ENCODE data around the gene KYAT1. TPM values are rescaled to one million over a fixed set of nuclear protein-coding genes. Genes with fewer than 3 reads are reported as not detected.

The KYAT1 gene
- total RNA-seq, 4 donors from 2014 or later: 4.7 to 7.4 (median 5.8) TPM

DNA sequence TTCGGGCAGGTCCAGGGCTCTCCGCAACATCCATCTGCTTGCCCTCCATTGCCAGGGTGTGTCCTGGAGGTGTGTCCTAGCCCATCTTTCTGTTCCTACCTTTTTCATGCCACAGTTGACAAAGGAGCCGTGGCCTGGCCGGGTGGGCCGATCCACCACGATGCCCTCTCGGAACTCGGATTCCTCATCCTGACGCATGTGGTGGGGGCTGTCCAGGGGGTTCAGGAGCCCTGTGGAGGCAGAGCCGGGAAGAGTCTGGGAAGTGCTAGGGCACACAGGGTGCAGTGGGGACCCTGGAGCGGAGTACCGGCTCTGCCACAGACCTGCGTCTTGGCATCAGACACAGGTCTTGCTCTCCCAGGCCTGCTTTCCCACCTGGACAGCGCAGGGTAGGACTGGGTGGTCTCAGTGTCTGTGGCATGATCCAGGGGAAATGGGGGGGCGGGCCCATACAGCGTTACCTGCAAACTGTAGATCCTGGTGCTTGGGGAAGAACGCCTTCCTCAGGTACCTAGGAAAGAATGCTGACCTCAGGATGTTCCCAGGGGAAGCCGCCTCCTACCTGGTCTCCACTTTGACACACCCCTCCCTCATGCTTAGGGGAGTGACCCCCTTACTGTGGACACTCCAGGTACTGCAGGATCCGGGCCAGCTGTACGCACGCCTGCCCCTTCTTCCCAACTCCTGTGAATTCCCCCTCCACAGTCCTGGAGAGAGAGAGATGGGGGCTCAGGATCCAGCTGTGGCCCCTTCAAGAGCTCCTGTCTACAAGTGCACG, 55.6 kb downstream of the KYAT1 start:
- peaks cover 12 to 13% of the 10 kb centered on the region in 2 donors for H3K4me1 ChIP-seq
- H3K27me3 ChIP-seq: no peaks in the 10 kb centered on the region
- no peak overlapping the region for H3K4me3 ChIP-seq
- DNase-seq: no peak
- in situ Hi-C loops (cut with MboI; ENCODE audit: low sequenced_read_pairs in 4 of 4): no loop called here
- H3K9me3 ChIP-seq: no peaks in the 10 kb centered on the region
- TF ChIP-seq POLR2A (IDR thresholded peaks at IDR 0.05): no peak
- TF ChIP-seq, protein P1, sequence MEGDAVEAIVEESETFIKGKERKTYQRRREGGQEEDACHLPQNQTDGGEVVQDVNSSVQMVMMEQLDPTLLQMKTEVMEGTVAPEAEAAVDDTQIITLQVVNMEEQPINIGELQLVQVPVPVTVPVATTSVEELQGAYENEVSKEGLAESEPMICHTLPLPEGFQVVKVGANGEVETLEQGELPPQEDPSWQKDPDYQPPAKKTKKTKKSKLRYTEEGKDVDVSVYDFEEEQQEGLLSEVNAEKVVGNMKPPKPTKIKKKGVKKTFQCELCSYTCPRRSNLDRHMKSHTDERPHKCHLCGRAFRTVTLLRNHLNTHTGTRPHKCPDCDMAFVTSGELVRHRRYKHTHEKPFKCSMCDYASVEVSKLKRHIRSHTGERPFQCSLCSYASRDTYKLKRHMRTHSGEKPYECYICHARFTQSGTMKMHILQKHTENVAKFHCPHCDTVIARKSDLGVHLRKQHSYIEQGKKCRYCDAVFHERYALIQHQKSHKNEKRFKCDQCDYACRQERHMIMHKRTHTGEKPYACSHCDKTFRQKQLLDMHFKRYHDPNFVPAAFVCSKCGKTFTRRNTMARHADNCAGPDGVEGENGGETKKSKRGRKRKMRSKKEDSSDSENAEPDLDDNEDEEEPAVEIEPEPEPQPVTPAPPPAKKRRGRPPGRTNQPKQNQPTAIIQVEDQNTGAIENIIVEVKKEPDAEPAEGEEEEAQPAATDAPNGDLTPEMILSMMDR (IDR thresholded peaks at IDR 0.05 in 4 of 5, conservative IDR thresholded peaks at IDR 0.05 in 1 of 5): no peak
- ATAC-seq: no peak
- intact Hi-C loops (cut with DNase I; ENCODE audit: low total_unique reads): no loop called here
- H3K36me3 ChIP-seq: peaks cover 0 to 56% of the 10 kb centered on the region in 2 donors
- H3K27ac ChIP-seq: no peak overlapping the region

DNA sequence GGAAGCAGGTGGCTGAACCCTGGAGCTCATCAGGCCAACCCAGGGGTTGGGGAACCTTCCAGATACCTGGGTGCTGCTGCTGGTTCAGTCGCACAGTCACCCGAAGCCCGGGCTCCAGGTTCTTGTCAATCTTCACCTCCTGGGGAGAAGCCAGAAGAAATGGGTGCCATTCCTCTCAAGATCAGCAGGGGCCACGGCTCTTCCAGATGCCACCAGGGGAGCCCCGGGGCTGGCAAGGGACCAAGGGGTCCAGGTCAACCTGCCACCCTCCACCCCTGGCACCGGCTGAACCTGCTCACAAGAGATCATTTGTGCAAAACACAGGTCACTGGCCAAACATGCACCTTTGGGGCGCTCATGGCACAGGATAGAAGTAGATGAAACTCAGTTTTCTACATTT, 56.8 kb downstream of the KYAT1 start:
- H3K4me1 ChIP-seq: peaks cover 11 to 12% of the 10 kb centered on the region in 2 donors
- no peaks in the 10 kb centered on the region for H3K27me3 ChIP-seq
- H3K27ac ChIP-seq: no peak overlapping the region
- no peak for TF ChIP-seq POLR2A (IDR thresholded peaks at IDR 0.05)
- TF ChIP-seq, protein P1 (IDR thresholded peaks at IDR 0.05 in 4 of 5, conservative IDR thresholded peaks at IDR 0.05 in 1 of 5): no peak
- DNase-seq (no peak), ATAC-seq (no peak)
- intact Hi-C loops (cut with DNase I; ENCODE audit: low total_unique reads) (no loop called here), in situ Hi-C loops (cut with MboI; ENCODE audit: low sequenced_read_pairs in 4 of 4) (no loop called here)
- peaks cover 0 to 56% of the 10 kb centered on the region in 2 donors for H3K36me3 ChIP-seq
- H3K9me3 ChIP-seq: no peaks in the 10 kb centered on the region
- H3K4me3 ChIP-seq: no peak overlapping the region

DNA sequence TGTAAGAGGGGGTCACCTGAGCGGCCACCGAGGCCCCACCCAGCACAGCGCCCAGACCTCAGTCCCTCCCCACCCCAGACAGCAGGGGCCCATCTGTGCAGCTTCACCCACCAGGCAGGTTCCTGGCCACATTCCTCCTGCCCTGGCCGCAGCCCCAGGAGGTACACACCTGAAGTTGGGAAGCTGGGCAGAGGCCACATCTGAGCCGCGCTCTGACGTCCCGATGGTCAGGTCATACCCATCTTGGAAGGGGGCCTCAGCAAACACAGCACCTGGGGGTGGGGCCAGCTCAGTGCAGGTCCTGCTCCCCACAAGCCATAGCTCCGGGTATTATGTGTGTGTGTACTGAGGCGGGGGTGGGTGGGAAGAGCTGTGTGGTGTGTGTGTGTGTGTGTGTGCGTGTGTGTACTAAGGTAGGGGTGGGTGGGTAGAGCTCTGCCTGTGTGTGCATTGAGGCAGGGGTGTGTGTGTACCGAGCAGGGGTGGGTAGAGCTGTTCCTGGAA, 57.8 kb downstream of the KYAT1 start:
- intact Hi-C loops (cut with DNase I; ENCODE audit: low total_unique reads): no loop called here
- Histone ChIP-seq H3K4me1 (peaks cover 8 to 17% of the 10 kb centered on the region in 2 donors), H3K9me3 (no peaks in the 10 kb centered on the region), H3K27me3 (no peaks in the 10 kb centered on the region), H3K36me3 (peaks cover 0 to 56% of the 10 kb centered on the region in 2 donors), H3K4me3 (no peak overlapping the region), H3K27ac (no peak overlapping the region)
- no peak for TF ChIP-seq POLR2A (IDR thresholded peaks at IDR 0.05)
- TF ChIP-seq, protein P1 (IDR thresholded peaks at IDR 0.05 in 4 of 5, conservative IDR thresholded peaks at IDR 0.05 in 1 of 5): no peak
- ATAC-seq (no peak), DNase-seq (no peak)
- in situ Hi-C loops (cut with MboI; ENCODE audit: low sequenced_read_pairs in 4 of 4): no loop called here

DNA sequence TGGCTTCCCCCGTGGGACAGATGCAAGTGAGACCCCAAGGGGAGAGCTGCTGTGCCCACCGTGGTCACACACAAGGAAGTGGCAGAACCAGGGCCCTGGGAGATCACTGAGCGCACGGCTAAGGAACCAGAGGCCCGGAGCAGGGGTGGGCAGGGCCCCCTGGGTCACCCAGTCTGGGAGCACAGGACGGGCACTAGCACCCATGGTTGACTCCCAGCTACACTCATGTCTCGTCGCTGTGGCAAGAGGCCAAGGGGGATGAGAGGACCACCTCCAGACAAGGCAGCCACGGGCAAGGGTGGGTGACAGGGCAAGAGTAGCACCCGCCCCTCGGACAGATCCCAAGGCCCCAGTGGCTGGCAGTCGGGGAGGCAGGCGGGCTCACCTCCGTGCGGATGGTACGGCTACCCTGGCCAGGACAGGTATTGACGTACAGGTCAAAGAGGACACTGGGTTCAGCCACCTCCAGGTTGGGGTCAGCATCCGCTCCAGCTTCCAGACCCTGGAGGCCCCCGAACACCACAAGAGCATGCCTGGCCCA, 58.3 kb downstream of the KYAT1 start:
- intact Hi-C loops (cut with DNase I; ENCODE audit: low total_unique reads) (no loop called here), in situ Hi-C loops (cut with MboI; ENCODE audit: low sequenced_read_pairs in 4 of 4) (no loop called here)
- Histone ChIP-seq H3K27me3 (no peaks in the 10 kb centered on the region), H3K9me3 (no peaks in the 10 kb centered on the region), H3K27ac (no peak overlapping the region), H3K4me1 (peaks cover 4 to 12% of the 10 kb centered on the region in 2 donors), H3K36me3 (peaks cover 0 to 56% of the 10 kb centered on the region in 2 donors), H3K4me3 (no peak overlapping the region)
- ATAC-seq: no peak
- TF ChIP-seq POLR2A (IDR thresholded peaks at IDR 0.05): no peak
- TF ChIP-seq, protein P1 (IDR thresholded peaks at IDR 0.05 in 4 of 5, conservative IDR thresholded peaks at IDR 0.05 in 1 of 5): no peak
- no peak for DNase-seq
